HepG2 (cell line): ENCODE results near the gene TMUB1. TPM values are rescaled to one million over a fixed set of nuclear protein-coding genes. Genes with fewer than 3 reads are reported as not detected.

Experiments
- AFF4 ChIP-seq: sonication (generic); formaldehyde crosslinking; IDR thresholded peaks from 2 replicates; pipeline ENCODE4 v1.4.0; 2020; ENCODE audit warnings: missing genetic modification reagents
- ATF3 ChIP-seq: sonication (generic); formaldehyde crosslinking; IDR thresholded peaks from 2 replicates; pipeline ENCODE4 v1.4.0; 2020; ENCODE audit warnings: missing genetic modification reagents
- CEBPG ChIP-seq: IDR thresholded peaks from 2 replicates; pipeline ENCODE4 v1.6.1; 2016
- ELF3 ChIP-seq: IDR thresholded peaks from 2 replicates; pipeline ENCODE4 v1.6.1; 2016; ENCODE audit warnings: missing genetic modification reagents, missing compliant biosample characterization
- FOXK1 ChIP-seq: sonication (generic); formaldehyde crosslinking; IDR thresholded peaks from 2 replicates; pipeline ENCODE4 v1.4.0; 2020; ENCODE audit warnings: low read depth, missing genetic modification reagents, borderline replicate concordance
- KLF9 ChIP-seq: IDR thresholded peaks from 2 replicates; pipeline ENCODE4 v1.6.1; 2016; ENCODE audit warnings: low read depth
- MXD4 ChIP-seq: IDR thresholded peaks from 2 replicates; pipeline ENCODE4 v1.6.1; 2016; ENCODE audit warnings: mild to moderate bottlenecking, missing biosample characterization, missing genetic modification reagents
- NFE2 ChIP-seq: sonication (generic); formaldehyde crosslinking; IDR thresholded peaks from 2 replicates; pipeline ENCODE4 v1.4.0; 2020; ENCODE audit warnings: missing genetic modification reagents
- PBX3 ChIP-seq: sonication (generic); formaldehyde crosslinking; IDR thresholded peaks from 2 replicates; pipeline ENCODE4 v1.8.1; 2023; ENCODE audit warnings: missing genetic modification reagents, inconsistent platforms, borderline replicate concordance
- PHF8 ChIP-seq: sonication (generic); formaldehyde crosslinking; IDR thresholded peaks from 2 replicates; pipeline ENCODE4 v1.5.0; 2020; ENCODE audit warnings: missing genetic modification reagents
- RFXANK ChIP-seq: IDR thresholded peaks from 2 replicates; pipeline ENCODE4 v1.6.1; 2016
- RFXAP ChIP-seq: sonication (generic); formaldehyde crosslinking; IDR thresholded peaks from 2 replicates; pipeline ENCODE4 v1.4.0; 2020; ENCODE audit warnings: missing genetic modification reagents, borderline replicate concordance
- STAT5B ChIP-seq: sonication (generic); formaldehyde crosslinking; IDR thresholded peaks from 2 replicates; pipeline ENCODE4 v1.4.0; 2020; ENCODE audit warnings: missing genetic modification reagents
- SYNCRIP ChIP-seq: fragments of 200-400 bp; formaldehyde crosslinking; IDR thresholded peaks from 2 replicates; pipeline ENCODE4 v1.6.1; 2018; ENCODE audit warnings: mild to moderate bottlenecking, low read depth, low read length; ENCODE audit not compliant: insufficient read depth
- TBX3 ChIP-seq: fragments of 450-650 bp; IDR thresholded peaks from 2 replicates; pipeline ENCODE4 v1.6.1; 2017; ENCODE audit warnings: antibody characterized with exemption, mild to moderate bottlenecking, inconsistent platforms, borderline replicate concordance
- TEAD2 ChIP-seq: sonication (generic); formaldehyde crosslinking; IDR thresholded peaks from 2 replicates; pipeline ENCODE4 v1.9.0; 2021; ENCODE audit warnings: missing genetic modification reagents
- TEF ChIP-seq: sonication (generic); formaldehyde crosslinking; IDR thresholded peaks from 2 replicates; pipeline ENCODE4 v1.5.0; 2020; ENCODE audit warnings: missing genetic modification reagents
- ZBTB1 ChIP-seq: sonication (generic); formaldehyde crosslinking; IDR thresholded peaks from 2 replicates; pipeline ENCODE4 v1.4.0; 2020; ENCODE audit warnings: missing genetic modification reagents, borderline replicate concordance
- ZBTB34 ChIP-seq: sonication (generic); formaldehyde crosslinking; IDR thresholded peaks from 2 replicates; pipeline ENCODE4 v1.8.0; 2022; ENCODE audit warnings: mild to moderate bottlenecking, missing genetic modification reagents
- ZNF230 ChIP-seq: sonication (generic); formaldehyde crosslinking; IDR thresholded peaks from 2 replicates; pipeline ENCODE4 v1.4.0; 2020; ENCODE audit warnings: mild to moderate bottlenecking, missing genetic modification reagents
- ZNF234 ChIP-seq: sonication (generic); formaldehyde crosslinking; conservative IDR thresholded peaks from 2 replicates; pipeline ENCODE4 v1.5.1; 2020; ENCODE audit warnings: mild to moderate bottlenecking, missing genetic modification reagents
- ZNF414 ChIP-seq: sonication (generic); formaldehyde crosslinking; IDR thresholded peaks from 2 replicates; pipeline ENCODE4 v1.5.0; 2020; ENCODE audit warnings: missing genetic modification reagents
- ZNF746 ChIP-seq: sonication (generic); formaldehyde crosslinking; IDR thresholded peaks from 2 replicates; pipeline ENCODE4 v1.8.0; 2022; ENCODE audit warnings: mild to moderate bottlenecking, missing genetic modification reagents
- ZSCAN31 ChIP-seq: sonication (generic); formaldehyde crosslinking; IDR thresholded peaks from 2 replicates; pipeline ENCODE4 v1.5.0; 2020; ENCODE audit warnings: low read depth, mild to moderate bottlenecking, missing genetic modification reagents
- polyA plus RNA-seq, 8 experiments: library from polyadenylated mRNA; depleted of rRNA in 3 of 8; stranded (reverse) in 7 of 8; unstranded in 1 of 8; fragments of >200 nt; fragmentation: Illumina TruSeq in 4 of 8; extraction: Trizol in 4 of 8; gene quantifications; 2 replicates each; pipeline versions ENCODE4 v1.2.1 to v1.2.3, GENCODE V29; 2011 to 2016; ENCODE audit warnings: low read depth in 4 of 8, missing spikeins in 1 of 8, mixed read lengths in 1 of 8; ENCODE audit not compliant: insufficient read depth in 1 of 8
- total RNA-seq, 5 experiments: library from RNA; depleted of rRNA; stranded (reverse); fragments of >200 nt; fragmentation: Illumina TruSeq; extraction: Trizol; gene quantifications; 2 replicates each; pipeline ENCODE4 v1.2.3, GENCODE V29; 2016; ENCODE audit warnings: low read depth in 1 of 5

The TMUB1 gene
- total and polyA plus RNA-seq, 2 of the 13 experiments (the other 11 are each of a cell fraction or from before 2014, with no cell fraction given): 44.8 to 51.6 TPM

- TF ChIP-seq ZBTB1 (CRISPR knock-in tag) (no peak), ZBTB34 (CRISPR knock-in tag) (no peak), ZNF234 (CRISPR knock-in tag) (no peak), SYNCRIP (no peak), TEAD2 (CRISPR knock-in tag) (no peak), NFE2 (no peak), KLF9 (CRISPR knock-in tag) (no peak), TBX3 (no peak), RFXAP (CRISPR knock-in tag) (no peak), STAT5B (no peak), RFXANK (no peak), ZNF746 (CRISPR knock-in tag) (peak; percentile 50; the same call in 1 of the 2 replicates), ZNF414 (no peak), PHF8 (CRISPR knock-in tag) (peak; percentile 63), ELF3 (no peak), ZNF230 (CRISPR knock-in tag) (no peak), AFF4 (CRISPR knock-in tag) (no peak), FOXK1 (CRISPR knock-in tag) (no peak), TEF (no peak), ATF3 (CRISPR knock-in tag) (no peak), CEBPG (CRISPR knock-in tag) (no peak), MXD4 (CRISPR knock-in tag) (no peak), ZSCAN31 (CRISPR knock-in tag) (0 out of 2 replicates have a peak, but pooled peaks have one; percentile 8), PBX3 (CRISPR knock-in tag) (no peak)
Observed at GRCh38 chr7:151059367-151060112, 23.8 kb downstream of the TMUB1 start, which contains the start of gene SLC4A2 (continued).
